ENCODE results near the gene SLC35A4.

GRCh38 chr5:140576776-140577201, 12.2 kb downstream of the SLC35A4 start:
- no peak for TF ChIP-seq CEBPB (IDR thresholded peaks at IDR 0.05; ENCODE audit: borderline replicate concordance, low read depth, low read length)
- no peak for TF ChIP-seq POLR2A (IDR thresholded peaks at IDR 0.05; ENCODE audit: insufficient read depth in 1 of 2, low read depth in 2 of 2, low read length in 2 of 2)
- no peak for TF ChIP-seq MXI1 (IDR thresholded peaks at IDR 0.05; ENCODE audit: borderline replicate concordance, low read depth, low read length)
- TF ChIP-seq BRF2 (CRISPR knock-in tag; IDR thresholded peaks at IDR 0.05): no peak
- TF ChIP-seq PRPF4 (IDR thresholded peaks at IDR 0.05; ENCODE audit: low read depth, low read length, poor library complexity, severe bottlenecking): no peak
- no peak for TF ChIP-seq CTCF (CRISPR knock-in tag; IDR thresholded peaks at IDR 0.05)
- TF ChIP-seq BATF2 (CRISPR knock-in tag; IDR thresholded peaks at IDR 0.05): no peak
- TF ChIP-seq MYC (CRISPR knock-in tag; IDR thresholded peaks at IDR 0.05; ENCODE audit: borderline replicate concordance): no peak

Data from HepG2 (cell line).